ENCODE results near the gene PARG.

DNA sequence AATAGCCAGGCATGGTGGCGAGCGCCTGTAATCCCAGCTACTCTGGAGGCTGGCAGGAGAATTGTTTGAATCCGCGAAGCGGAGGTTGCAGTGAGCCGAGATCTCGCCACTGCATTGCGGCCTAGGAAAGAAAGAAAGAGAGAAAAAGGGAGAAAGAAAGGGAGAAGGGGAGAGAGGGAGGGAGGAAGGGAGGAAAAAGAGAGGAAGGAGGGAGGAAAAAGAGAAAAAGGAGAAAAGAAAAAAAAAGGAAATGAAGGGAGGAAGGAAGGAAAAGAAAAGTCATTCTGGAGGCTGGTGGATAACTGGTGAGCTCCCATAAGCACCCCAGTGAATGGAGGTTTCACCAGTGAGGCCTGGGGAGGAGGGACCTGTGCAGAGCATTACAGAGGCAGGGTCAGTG lies 172.1 kb downstream of the PARG start:
- TF ChIP-seq, protein P1, sequence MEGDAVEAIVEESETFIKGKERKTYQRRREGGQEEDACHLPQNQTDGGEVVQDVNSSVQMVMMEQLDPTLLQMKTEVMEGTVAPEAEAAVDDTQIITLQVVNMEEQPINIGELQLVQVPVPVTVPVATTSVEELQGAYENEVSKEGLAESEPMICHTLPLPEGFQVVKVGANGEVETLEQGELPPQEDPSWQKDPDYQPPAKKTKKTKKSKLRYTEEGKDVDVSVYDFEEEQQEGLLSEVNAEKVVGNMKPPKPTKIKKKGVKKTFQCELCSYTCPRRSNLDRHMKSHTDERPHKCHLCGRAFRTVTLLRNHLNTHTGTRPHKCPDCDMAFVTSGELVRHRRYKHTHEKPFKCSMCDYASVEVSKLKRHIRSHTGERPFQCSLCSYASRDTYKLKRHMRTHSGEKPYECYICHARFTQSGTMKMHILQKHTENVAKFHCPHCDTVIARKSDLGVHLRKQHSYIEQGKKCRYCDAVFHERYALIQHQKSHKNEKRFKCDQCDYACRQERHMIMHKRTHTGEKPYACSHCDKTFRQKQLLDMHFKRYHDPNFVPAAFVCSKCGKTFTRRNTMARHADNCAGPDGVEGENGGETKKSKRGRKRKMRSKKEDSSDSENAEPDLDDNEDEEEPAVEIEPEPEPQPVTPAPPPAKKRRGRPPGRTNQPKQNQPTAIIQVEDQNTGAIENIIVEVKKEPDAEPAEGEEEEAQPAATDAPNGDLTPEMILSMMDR (IDR thresholded peaks at IDR 0.05): no peak
- TF ChIP-seq POLR2A (IDR thresholded peaks at IDR 0.05): no peak
